Neural progenitor cell (in vitro differentiated cells): ENCODE results near the gene SRGAP2C.
"Not testable (repeated sequence)": the region's sequence is repeated elsewhere in the genome, so short reads cannot be mapped to it uniquely, and the experiment has no call there.

Experiments used
- CTCF ChIP-seq: fragments of 200-600 bp; sonication (generic); IDR thresholded peaks from 2 replicates; pipeline ENCODE4 v1.5.1; 2017; ENCODE audit warnings: antibody characterized with exemption, mild to moderate bottlenecking
- EZH2 ChIP-seq: fragments of 200-600 bp; sonication (generic); IDR thresholded peaks from 2 replicates; pipeline ENCODE4 v1.6.1; 2017; ENCODE audit warnings: antibody characterized with exemption, mild to moderate bottlenecking, moderate library complexity
- EZH2phosphoT487 ChIP-seq: fragments of 200-600 bp; sonication (generic); IDR thresholded peaks from 2 replicates; pipeline ENCODE4 v1.6.1; 2017; ENCODE audit warnings: antibody characterized with exemption

DNA sequence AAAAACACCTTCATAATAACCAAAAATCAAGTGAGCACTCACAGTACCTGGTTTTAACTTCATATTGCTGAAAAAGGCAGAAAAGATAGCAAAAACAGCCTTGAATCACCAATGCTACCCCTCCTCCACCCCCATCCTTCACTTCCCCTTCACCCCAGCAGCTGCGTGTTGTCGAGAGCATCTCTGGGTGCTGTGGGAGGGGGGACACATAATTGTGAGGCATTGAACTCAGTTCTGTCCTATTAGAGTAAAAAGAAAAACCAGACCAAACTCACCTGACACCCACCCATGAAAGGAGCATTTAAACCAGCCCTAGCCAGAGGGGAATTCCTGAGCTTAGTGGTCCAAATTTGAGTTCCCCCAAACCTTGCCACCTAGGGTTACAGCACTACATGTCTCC lies 248.7 kb downstream of the SRGAP2C start:
- TF ChIP-seq CTCF, EZH2, EZH2phosphoT487: not testable (repeated sequence)
